Uterus (tissue), 2 donors: ENCODE measurements around the gene ANKRD12.
A peak's percentile ranks its signal among the peaks of the same experiment; 100 is the strongest.

Experiments
- POLR2A ChIP-seq, 2 donors: fragments of 450-650 bp; IDR thresholded peaks; one replicate each; pipeline ENCODE4 v1.6.1; 2016; ENCODE audit warnings: antibody characterized with exemption in 2 of 2, mild to moderate bottlenecking in 1 of 2, moderate library complexity in 1 of 2
- TF ChIP-seq, protein P1 (sequence below), 4 experiments: fragments of 200-600 bp in 2 of 4; fragments of 450-650 bp in 2 of 4; sonication (generic) in 2 of 4; IDR thresholded peaks; one replicate each; pipeline ENCODE4 v1.5.1; 2016 to 2019; ENCODE audit warnings: antibody characterized with exemption in 4 of 4, mild to moderate bottlenecking in 2 of 4, moderate library complexity in 1 of 4

DNA sequence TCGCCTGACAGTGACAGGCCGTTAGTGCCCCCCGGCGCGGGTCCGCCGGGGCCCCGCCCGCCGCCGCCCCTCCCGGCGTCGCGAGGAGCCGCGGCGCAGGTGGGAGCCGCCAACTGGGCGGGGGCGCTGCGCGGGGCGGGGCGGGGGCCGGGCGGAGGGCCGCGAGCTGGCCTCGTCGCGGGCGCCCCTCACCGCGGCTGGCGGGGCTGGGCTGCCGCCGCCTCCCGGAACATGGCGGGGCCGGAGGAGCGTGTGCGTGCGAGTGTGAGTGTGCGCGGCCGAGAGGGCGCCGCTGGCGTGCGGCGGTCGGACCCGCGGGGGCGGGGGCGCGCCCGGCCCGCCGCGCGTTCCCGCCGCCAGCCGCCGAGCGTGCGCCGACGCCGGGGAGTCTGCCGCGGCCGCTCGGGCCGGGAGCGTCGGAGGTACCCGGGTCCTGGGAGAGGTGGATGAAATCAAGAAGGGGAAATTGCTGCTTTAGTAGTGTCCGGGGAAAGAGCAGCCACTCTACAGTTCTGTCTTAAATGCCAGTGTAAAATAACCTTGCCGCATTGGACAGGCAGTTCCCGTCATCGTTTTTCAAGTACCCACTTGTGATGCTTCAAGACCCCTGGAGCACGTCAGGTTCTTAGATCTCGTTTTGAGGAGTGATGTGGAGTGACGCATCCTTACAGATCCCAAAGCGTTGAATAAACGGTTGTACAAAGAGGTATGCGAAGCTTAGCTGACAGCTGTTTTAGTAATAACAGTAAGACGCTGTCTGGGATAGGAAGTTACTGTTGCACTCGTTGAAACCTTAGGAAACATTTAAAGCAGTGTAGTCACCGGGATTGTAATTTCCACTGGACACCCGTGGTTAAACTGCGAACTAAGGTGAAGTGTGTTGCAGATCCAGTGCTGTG, 836 bp downstream of the ANKRD12 start:
- TF ChIP-seq, protein P1, sequence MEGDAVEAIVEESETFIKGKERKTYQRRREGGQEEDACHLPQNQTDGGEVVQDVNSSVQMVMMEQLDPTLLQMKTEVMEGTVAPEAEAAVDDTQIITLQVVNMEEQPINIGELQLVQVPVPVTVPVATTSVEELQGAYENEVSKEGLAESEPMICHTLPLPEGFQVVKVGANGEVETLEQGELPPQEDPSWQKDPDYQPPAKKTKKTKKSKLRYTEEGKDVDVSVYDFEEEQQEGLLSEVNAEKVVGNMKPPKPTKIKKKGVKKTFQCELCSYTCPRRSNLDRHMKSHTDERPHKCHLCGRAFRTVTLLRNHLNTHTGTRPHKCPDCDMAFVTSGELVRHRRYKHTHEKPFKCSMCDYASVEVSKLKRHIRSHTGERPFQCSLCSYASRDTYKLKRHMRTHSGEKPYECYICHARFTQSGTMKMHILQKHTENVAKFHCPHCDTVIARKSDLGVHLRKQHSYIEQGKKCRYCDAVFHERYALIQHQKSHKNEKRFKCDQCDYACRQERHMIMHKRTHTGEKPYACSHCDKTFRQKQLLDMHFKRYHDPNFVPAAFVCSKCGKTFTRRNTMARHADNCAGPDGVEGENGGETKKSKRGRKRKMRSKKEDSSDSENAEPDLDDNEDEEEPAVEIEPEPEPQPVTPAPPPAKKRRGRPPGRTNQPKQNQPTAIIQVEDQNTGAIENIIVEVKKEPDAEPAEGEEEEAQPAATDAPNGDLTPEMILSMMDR (IDR thresholded peaks at IDR 0.05): no peak
- peak in 1 of 2 donors; percentile 16 for TF ChIP-seq POLR2A (IDR thresholded peaks at IDR 0.05)
